ENCODE data around the gene KAZN.

DNA sequence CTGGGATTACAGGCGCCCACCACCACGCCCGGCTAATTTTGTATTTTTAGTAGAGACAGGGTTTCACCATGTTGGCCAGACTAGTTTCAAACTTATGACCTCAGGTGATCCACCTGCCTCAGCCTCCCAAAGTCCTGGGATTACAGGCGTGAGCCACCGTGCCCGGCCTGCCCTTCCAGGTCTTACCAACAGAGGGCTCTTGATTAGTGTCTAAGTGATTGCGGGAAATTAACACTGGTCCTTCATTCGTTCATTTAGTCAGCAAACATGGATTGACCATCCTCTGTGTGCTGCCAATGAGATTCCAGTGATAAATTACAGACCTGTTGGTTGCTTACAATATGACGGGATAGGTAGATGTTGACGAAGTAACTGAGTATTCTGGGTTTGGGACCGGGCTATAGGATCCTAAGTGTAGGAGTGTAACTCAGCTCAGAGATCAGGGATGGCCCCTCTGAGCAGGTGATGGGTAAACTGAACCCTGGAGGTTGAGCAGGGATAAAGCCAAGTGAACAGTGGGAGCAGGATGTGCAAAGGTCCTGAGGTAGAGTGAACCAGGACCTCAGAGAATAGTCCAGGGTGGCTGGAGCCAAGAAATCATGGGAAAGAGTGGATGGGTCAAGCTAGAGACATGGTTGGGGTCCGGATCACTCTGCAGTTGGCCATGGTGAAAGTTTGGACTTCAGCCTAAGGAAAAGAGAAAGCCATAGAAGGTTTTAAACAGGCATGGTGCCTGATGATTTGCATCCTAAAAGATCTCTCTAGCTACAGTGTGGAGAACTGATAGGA, 171.2 kb downstream of the KAZN start:
- TF ChIP-seq, protein P1, sequence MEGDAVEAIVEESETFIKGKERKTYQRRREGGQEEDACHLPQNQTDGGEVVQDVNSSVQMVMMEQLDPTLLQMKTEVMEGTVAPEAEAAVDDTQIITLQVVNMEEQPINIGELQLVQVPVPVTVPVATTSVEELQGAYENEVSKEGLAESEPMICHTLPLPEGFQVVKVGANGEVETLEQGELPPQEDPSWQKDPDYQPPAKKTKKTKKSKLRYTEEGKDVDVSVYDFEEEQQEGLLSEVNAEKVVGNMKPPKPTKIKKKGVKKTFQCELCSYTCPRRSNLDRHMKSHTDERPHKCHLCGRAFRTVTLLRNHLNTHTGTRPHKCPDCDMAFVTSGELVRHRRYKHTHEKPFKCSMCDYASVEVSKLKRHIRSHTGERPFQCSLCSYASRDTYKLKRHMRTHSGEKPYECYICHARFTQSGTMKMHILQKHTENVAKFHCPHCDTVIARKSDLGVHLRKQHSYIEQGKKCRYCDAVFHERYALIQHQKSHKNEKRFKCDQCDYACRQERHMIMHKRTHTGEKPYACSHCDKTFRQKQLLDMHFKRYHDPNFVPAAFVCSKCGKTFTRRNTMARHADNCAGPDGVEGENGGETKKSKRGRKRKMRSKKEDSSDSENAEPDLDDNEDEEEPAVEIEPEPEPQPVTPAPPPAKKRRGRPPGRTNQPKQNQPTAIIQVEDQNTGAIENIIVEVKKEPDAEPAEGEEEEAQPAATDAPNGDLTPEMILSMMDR (IDR thresholded peaks at IDR 0.05) = no peak
- no peak for TF ChIP-seq POLR2A (IDR thresholded peaks at IDR 0.05)
